Natural killer cell (primary cell): ENCODE data around the gene HYAL3. TPM values are rescaled to one million over a fixed set of nuclear protein-coding genes. Genes with fewer than 3 reads are reported as not detected.

ENCODE experiments used
- ATAC-seq, 3 donors: fragments of 150-1000 bp in 2 of 3; fragments of 200-7000 bp in 1 of 3; cut with Tn5 transposase; 1 replicate in 1 of 3; 2 replicates in 2 of 3; pipeline ENCODE4 v1.10.0; 2021; ENCODE audit warnings: mild to moderate bottlenecking in 2 of 3, moderate library complexity in 2 of 3
- DNase-seq, 2 donors: peaks; one replicate each; pipeline versions ENCODE4 v3.0.0 to v3.0.0-alpha.2; 2013 to 2021; ENCODE audit warnings: mixed read lengths in 1 of 2
- H3K27ac ChIP-seq: one replicate; pipeline ENCODE4 v1.5.1; 2013; ENCODE audit warnings: mild to moderate bottlenecking, low read length
- H3K27me3 ChIP-seq: one replicate; pipeline ENCODE4 v1.6.1; 2013; ENCODE audit warnings: low read length; ENCODE audit not compliant: control insufficient read depth, insufficient read depth
- H3K36me3 ChIP-seq: one replicate; pipeline ENCODE4 v1.6.1; 2013; ENCODE audit warnings: low read length; ENCODE audit not compliant: control insufficient read depth, insufficient read depth
- H3K4me1 ChIP-seq: one replicate; pipeline ENCODE4 v1.6.1; 2013; ENCODE audit warnings: low read length; ENCODE audit not compliant: control insufficient read depth, insufficient read depth
- H3K4me3 ChIP-seq: one replicate; pipeline ENCODE4 v1.5.1; 2013; ENCODE audit warnings: low read length
- H3K9me3 ChIP-seq: one replicate; pipeline ENCODE4 v1.6.1; 2013; ENCODE audit warnings: low read length; ENCODE audit not compliant: control insufficient read depth, insufficient read depth
- H3K27ac Mint-ChIP-seq, 2 donors: one replicate each; pipeline ENCODE4 v1.8.0; 2022; ENCODE audit warnings: mild to moderate bottlenecking in 2 of 2, mixed read lengths in 2 of 2, moderate library complexity in 1 of 2
- H3K27me3 Mint-ChIP-seq, 2 donors: one replicate each; pipeline ENCODE4 v1.8.0; 2022; ENCODE audit warnings: low read depth in 2 of 2, mixed read lengths in 2 of 2
- H3K36me3 Mint-ChIP-seq: one replicate; pipeline ENCODE4 v1.8.0; 2022; ENCODE audit warnings: mixed read lengths
- H3K4me1 Mint-ChIP-seq, 2 donors: one replicate each; pipeline ENCODE4 v1.8.0; 2022; ENCODE audit warnings: mixed read lengths in 2 of 2
- H3K4me3 Mint-ChIP-seq: one replicate; pipeline ENCODE4 v1.8.0; 2022; ENCODE audit warnings: mild to moderate bottlenecking, moderate library complexity, mixed read lengths
- H3K9me3 Mint-ChIP-seq, 2 donors: one replicate each; pipeline ENCODE4 v1.8.0; 2022; ENCODE audit warnings: mixed read lengths in 2 of 2
- CTCF ChIP-seq: fragments of 200-600 bp; IDR thresholded peaks from one replicate; pipeline ENCODE4 v1.8.0; 2022; ENCODE audit warnings: antibody characterized with exemption
- WGBS: methylation state at CpG from one replicate; pipeline ENCODE4 v1.1.7; 2013; ENCODE audit warnings: missing lambda C conversion rate; ENCODE audit not compliant: insufficient coverage; 5-methylcytosine and 5-hydroxymethylcytosine counted together
- intact Hi-C: fragments of 100-400 bp; cut with micrococcal nuclease; formaldehyde crosslinking; loops from one replicate; pipeline ENCODE4 v1.14.2; 2022
- total RNA-seq, 4 donors: library from RNA; stranded (reverse); fragments of 120-200 nt in 1 of 4; gene quantifications; one replicate each; pipeline versions ENCODE4 v1.2.3 to v1.2.4, GENCODE V29; 2013 to 2022

HYAL3 gene
- total RNA-seq, 3 donors from 2014 or later (not counting 1 experiment from before 2014, with no cell fraction given), result 0.93 to 2.0 (median 1.2) TPM

- H3K9me3 Mint-ChIP-seq, result no peaks in the 10 kb centered on the region
- Histone ChIP-seq H3K4me3 (no peak overlapping the region), H3K4me1 (peaks cover 69% of the 10 kb centered on the region), H3K27me3 (no peaks in the 10 kb centered on the region), H3K9me3 (no peaks in the 10 kb centered on the region), H3K27ac (no peak overlapping the region), H3K36me3 (peaks cover 41% of the 10 kb centered on the region)
- ATAC-seq (no peak), DNase-seq (no peak)
- no peak overlapping the region for H3K27ac Mint-ChIP-seq
- H3K4me3 Mint-ChIP-seq, result no peak overlapping the region
- peaks cover 35 to 55% of the 10 kb centered on the region in 2 donors for H3K4me1 Mint-ChIP-seq
- H3K27me3 Mint-ChIP-seq, result no peaks in the 10 kb centered on the region
- WGBS, result 95% methylated on average over 19 of the region's 19 CpGs
- H3K36me3 Mint-ChIP-seq, result no peaks in the 10 kb centered on the region
- TF ChIP-seq CTCF, result no peak
- intact Hi-C loops, result no loop called here
Observed at GRCh38 chr3:50331364-50331907, 32.2 kb upstream of the HYAL3 start.

- no peak for ATAC-seq
- Mint-ChIP-seq H3K4me3 (no peak overlapping the region), H3K36me3 (no peaks in the 10 kb centered on the region), H3K27me3 (no peaks in the 10 kb centered on the region), H3K27ac (peak overlapping the region in 1 of 2 donors; percentile 24), H3K4me1 (peaks cover 24 to 47% of the 10 kb centered on the region in 2 donors), H3K9me3 (no peaks in the 10 kb centered on the region)
- H3K4me3 ChIP-seq, result no peak overlapping the region
- H3K27ac ChIP-seq, result no peak overlapping the region
- no peaks in the 10 kb centered on the region for H3K27me3 ChIP-seq
- H3K9me3 ChIP-seq, result no peaks in the 10 kb centered on the region
- H3K36me3 ChIP-seq, result peaks cover 42% of the 10 kb centered on the region
- no peak for TF ChIP-seq CTCF
- WGBS, result 99% methylated on average over 10 of the region's 10 CpGs
- intact Hi-C loops, result no loop called here
- H3K4me1 ChIP-seq, result peaks cover 61% of the 10 kb centered on the region
- no peak for DNase-seq
Observed at GRCh38 chr3:50330330-50330729, 31.1 kb upstream of the HYAL3 start.

- Mint-ChIP-seq H3K27ac (peak within 1 kb of the TSS; percentile 85 to 87), H3K9me3 (no peaks in the 10 kb centered on the region), H3K36me3 (no peaks in the 10 kb centered on the region), H3K27me3 (no peaks in the 10 kb centered on the region), H3K4me3 (peak within 1 kb of the TSS; percentile 85), H3K4me1 (peaks cover 10 to 45% of the 10 kb centered on the region in 2 donors)
- TF ChIP-seq CTCF, result no peak
- H3K36me3 ChIP-seq, result peaks cover 40% of the 10 kb centered on the region
- H3K4me3 ChIP-seq, result peak within 1 kb of the TSS; percentile 69
- intact Hi-C loops, result no loop called here
- no peaks in the 10 kb centered on the region for H3K27me3 ChIP-seq
- H3K9me3 ChIP-seq, result no peaks in the 10 kb centered on the region
- peaks cover 39% of the 10 kb centered on the region for H3K4me1 ChIP-seq
- peak within 1 kb of the TSS; percentile 71 for H3K27ac ChIP-seq
- DNase-seq (peak; percentile 94 to 98), ATAC-seq (peak; percentile 96 to 97 (median 97))
- 3% methylated on average over 55 of the region's 55 CpGs for WGBS
Observed at GRCh38 chr3:50327943-50328691, 28.9 kb upstream of the HYAL3 start, which contains the start of gene TUSC2. TUSC2 (minus strand) TSS chr3:50328223; CDS start chr3:50328099, 124 bp downstream.
